HepG2 (cell line): ENCODE data around the gene SMARCB1. TPM values are rescaled to one million over a fixed set of nuclear protein-coding genes. Genes with fewer than 3 reads are reported as not detected.

Experiments used
- AGO2 ChIP-seq: fragments of 200-400 bp; formaldehyde crosslinking; optimal IDR thresholded peaks from 2 replicates; pipeline ENCODE3; 2017; ENCODE audit warnings: mild to moderate bottlenecking, low read depth, low read length, moderate library complexity
- FOXP1 ChIP-seq, 2 experiments: fragments of 450-650 bp in 1 of 2; IDR thresholded peaks; 2 replicates each; pipeline ENCODE4 v1.6.1; 2017 to 2018; ENCODE audit warnings: antibody characterized with exemption in 1 of 2
- HES4 ChIP-seq: sonication (generic); formaldehyde crosslinking; IDR thresholded peaks from 2 replicates; pipeline ENCODE4 v1.9.0; 2021; ENCODE audit warnings: mild to moderate bottlenecking, missing genetic modification reagents, borderline replicate concordance
- HNF1A ChIP-seq, 2 experiments: sonication (generic) in 1 of 2; formaldehyde crosslinking in 1 of 2; IDR thresholded peaks; 2 replicates each; pipeline versions ENCODE4 v1.4.0 to v1.6.1; 2016 to 2020; ENCODE audit warnings: borderline replicate concordance in 1 of 2, low read depth in 1 of 2, mild to moderate bottlenecking in 1 of 2, missing genetic modification reagents in 1 of 2
- HNRNPL ChIP-seq: fragments of 200-400 bp; formaldehyde crosslinking; IDR thresholded peaks from 2 replicates; pipeline ENCODE4 v1.6.1; 2017; ENCODE audit warnings: mild to moderate bottlenecking, low read depth, low read length
- KDM1A ChIP-seq: IDR thresholded peaks from 2 replicates; pipeline ENCODE4 v1.6.1; 2016; ENCODE audit warnings: missing compliant biosample characterization
- KLF6 ChIP-seq: IDR thresholded peaks from 2 replicates; pipeline ENCODE4 v1.8.0; 2016; ENCODE audit warnings: missing biosample characterization, missing genetic modification reagents
- NCOA1 ChIP-seq: sonication (generic); formaldehyde crosslinking; IDR thresholded peaks from 2 replicates; pipeline ENCODE4 v1.9.0; 2021; ENCODE audit warnings: missing genetic modification reagents
- PHB2 ChIP-seq: fragments of 450-650 bp; IDR thresholded peaks from 2 replicates; pipeline ENCODE4 v1.6.1; 2018; ENCODE audit not compliant: partially characterized antibody
- PITX1 ChIP-seq: sonication (generic); formaldehyde crosslinking; IDR thresholded peaks from 2 replicates; pipeline ENCODE4 v1.5.1; 2020; ENCODE audit warnings: mild to moderate bottlenecking, missing genetic modification reagents
- POLR2AphosphoS5 ChIP-seq: IDR thresholded peaks from 2 replicates; pipeline ENCODE4 v1.6.1; 2012; ENCODE audit warnings: low read depth, low read length
- SIX4 ChIP-seq: sonication (generic); formaldehyde crosslinking; IDR thresholded peaks from 2 replicates; pipeline ENCODE4 v1.4.0; 2020; ENCODE audit warnings: missing genetic modification reagents
- TGIF2 ChIP-seq: IDR thresholded peaks from 2 replicates; pipeline ENCODE4 v1.6.1; 2016; ENCODE audit warnings: control low read depth, missing compliant biosample characterization
- ZBTB2 ChIP-seq: sonication (generic); formaldehyde crosslinking; IDR thresholded peaks from 2 replicates; pipeline ENCODE4 v1.8.0; 2022; ENCODE audit warnings: low read depth, missing genetic modification reagents
- ZMYM4 ChIP-seq: sonication (generic); formaldehyde crosslinking; IDR thresholded peaks from 2 replicates; pipeline ENCODE4 v1.8.1; 2023; ENCODE audit warnings: mild to moderate bottlenecking, missing genetic modification reagents
- ZNF546 ChIP-seq: sonication (generic); formaldehyde crosslinking; conservative IDR thresholded peaks from 2 replicates; pipeline ENCODE4 v1.8.1; 2023; ENCODE audit warnings: mild to moderate bottlenecking, missing genetic modification reagents
- ZNF713 ChIP-seq: sonication (generic); formaldehyde crosslinking; IDR thresholded peaks from 2 replicates; pipeline ENCODE4 v1.4.0; 2020; ENCODE audit warnings: mild to moderate bottlenecking, missing genetic modification reagents
- ZSCAN25 ChIP-seq: sonication (generic); formaldehyde crosslinking; IDR thresholded peaks from 2 replicates; pipeline ENCODE4 v1.8.0; 2022; ENCODE audit warnings: mild to moderate bottlenecking, missing genetic modification reagents
- ZXDC ChIP-seq: sonication (generic); formaldehyde crosslinking; IDR thresholded peaks from 2 replicates; pipeline ENCODE4 v1.5.0; 2020; ENCODE audit warnings: mild to moderate bottlenecking, missing genetic modification reagents
- polyA plus RNA-seq, 8 experiments: library from polyadenylated mRNA; depleted of rRNA in 3 of 8; stranded (reverse) in 7 of 8; unstranded in 1 of 8; fragments of >200 nt; fragmentation: Illumina TruSeq in 4 of 8; extraction: Trizol in 4 of 8; gene quantifications; 2 replicates each; pipeline versions ENCODE4 v1.2.1 to v1.2.3, GENCODE V29; 2011 to 2016; ENCODE audit warnings: low read depth in 4 of 8, missing spikeins in 1 of 8, mixed read lengths in 1 of 8; ENCODE audit not compliant: insufficient read depth in 1 of 8
- total RNA-seq, 5 experiments: library from RNA; depleted of rRNA; stranded (reverse); fragments of >200 nt; fragmentation: Illumina TruSeq; extraction: Trizol; gene quantifications; 2 replicates each; pipeline ENCODE4 v1.2.3, GENCODE V29; 2016; ENCODE audit warnings: low read depth in 1 of 5

The SMARCB1 gene
- total and polyA plus RNA-seq, 2 of the 13 experiments (the other 11 are each of a cell fraction or from before 2014, with no cell fraction given), result 74.0 to 166 TPM

- no peak for TF ChIP-seq HNF1A (IDR thresholded peaks at IDR 0.05; ENCODE audit: low read depth)
- TF ChIP-seq HNF1A (CRISPR knock-in tag; IDR thresholded peaks at IDR 0.05; ENCODE audit: borderline replicate concordance), result no peak
- TF ChIP-seq ZXDC (CRISPR knock-in tag), result no peak
- TF ChIP-seq ZBTB2 (CRISPR knock-in tag), result no peak
- no peak for TF ChIP-seq NCOA1
- no peak for TF ChIP-seq FOXP1 (IDR thresholded peaks at IDR 0.05)
- no peak for TF ChIP-seq FOXP1 (CRISPR knock-in tag; IDR thresholded peaks at IDR 0.05)
- TF ChIP-seq HES4 (CRISPR knock-in tag), result no peak
- no peak for TF ChIP-seq AGO2
- TF ChIP-seq ZNF546 (CRISPR knock-in tag), result no peak
- TF ChIP-seq PHB2, result no peak
- 0 out of 2 replicates have a peak, but pooled peaks have one; percentile 51 for TF ChIP-seq HNRNPL
- TF ChIP-seq TGIF2 (CRISPR knock-in tag), result 0 out of 2 replicates have a peak, but pooled peaks have one; percentile 17
- 0 out of 2 replicates have a peak, but pooled peaks have one; percentile 59 for TF ChIP-seq KLF6 (CRISPR knock-in tag)
- no peak; the same call in 1 of the 2 replicates for TF ChIP-seq ZMYM4 (CRISPR knock-in tag)
- TF ChIP-seq POLR2AphosphoS5, result no peak
- no peak for TF ChIP-seq ZNF713 (CRISPR knock-in tag)
- TF ChIP-seq ZSCAN25 (CRISPR knock-in tag), result no peak
- TF ChIP-seq KDM1A (CRISPR knock-in tag), result peak; percentile 18; the same call in 1 of the 2 replicates
- TF ChIP-seq PITX1 (CRISPR knock-in tag), result no peak
- no peak for TF ChIP-seq SIX4 (CRISPR knock-in tag)
These were observed 62.5 kb downstream of the SMARCB1 start (continued) for GRCh38 chr22:23849009-23850006.
